Erythroblast (primary cell): ENCODE measurements around the gene TMEM26.

Experiments
- GATA1 ChIP-seq: IDR thresholded peaks from 2 replicates; pipeline ENCODE4 v1.6.1; 2011; ENCODE audit warnings: low read depth, mild to moderate bottlenecking, control low read depth, low read length, moderate library complexity
- POLR2A ChIP-seq: IDR thresholded peaks from 2 replicates; pipeline ENCODE4 v1.6.1; 2011; ENCODE audit warnings: mild to moderate bottlenecking, low read length

GRCh38 chr10:61359452-61359851 lies 93.7 kb downstream of the TMEM26 start:
- TF ChIP-seq POLR2A (no peak), GATA1 (no peak)
